Stimulated activated CD4-positive, alpha-beta T cell treated with anti-CD3 and anti-CD28 coated beads, Interleukin-2, amount 100 ng/mL, for 48 hours (primary cell): ENCODE results near the gene SYNPO2L.

Source experiments
- DNase-seq, 2 donors: peaks; one replicate each; pipeline ENCODE4 v3.0.0-alpha.2; 2020

The SYNPO2L gene

DNA sequence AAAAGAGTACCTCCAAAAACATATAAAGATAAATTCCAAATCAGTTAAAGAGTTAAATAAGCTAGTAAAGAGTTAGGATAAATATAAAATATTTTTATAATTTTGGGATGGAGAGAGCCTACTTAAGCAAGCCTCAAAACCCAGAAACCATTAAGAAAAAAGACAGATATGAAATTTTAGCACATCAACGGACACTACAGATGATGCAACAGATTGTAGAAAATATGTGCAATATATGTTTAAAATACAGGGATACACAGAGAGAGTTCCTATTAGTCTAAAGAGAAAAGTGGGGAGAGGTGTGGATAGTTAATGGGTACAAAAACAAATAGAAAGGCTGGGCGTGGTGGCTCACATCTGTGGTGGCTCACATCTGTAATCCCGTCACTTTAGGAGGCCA is 41.1 kb downstream of the SYNPO2L start:
- DNase-seq = no peak

DNA sequence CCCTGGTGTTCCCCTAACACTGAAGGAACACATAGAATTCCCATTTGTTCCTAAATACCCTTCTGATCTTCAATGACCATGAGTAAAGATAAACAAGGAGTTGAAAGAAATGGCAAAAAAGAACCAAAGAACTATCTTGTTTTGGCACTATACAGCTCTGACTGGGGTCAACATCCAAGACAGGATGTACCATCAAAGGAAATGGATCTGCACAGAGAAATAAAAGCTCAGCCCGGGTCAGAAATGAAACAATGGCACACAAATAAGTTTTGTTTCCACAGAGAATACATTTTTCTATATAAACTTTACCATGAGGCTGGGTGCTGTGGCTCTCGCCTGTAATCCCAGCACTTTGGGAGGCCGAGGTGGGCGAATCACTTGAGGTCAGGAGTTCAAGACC is 46.7 kb downstream of the SYNPO2L start:
- DNase-seq = no peak

DNA sequence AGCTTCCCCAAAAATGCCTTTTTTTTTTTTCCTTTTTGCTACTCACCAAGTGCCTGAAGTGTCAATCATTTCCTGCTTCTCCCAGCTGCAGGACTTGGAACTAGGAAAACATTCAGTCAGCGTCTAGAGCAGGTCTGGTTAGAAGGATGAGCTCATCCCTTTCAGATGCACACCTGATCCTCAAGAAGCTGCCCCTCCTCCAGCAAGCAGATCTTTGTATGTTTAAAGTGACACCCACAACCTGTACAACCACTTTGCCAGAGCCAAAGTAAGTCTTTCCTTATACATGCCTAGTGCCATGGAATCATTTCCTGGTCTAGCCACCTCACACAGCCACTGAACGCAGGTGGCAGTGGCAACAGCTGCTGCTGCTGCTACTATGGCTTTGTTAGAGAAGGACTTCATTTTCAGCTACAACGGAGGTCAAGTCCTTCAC is 54.3 kb downstream of the SYNPO2L start:
- no peak for DNase-seq

DNA sequence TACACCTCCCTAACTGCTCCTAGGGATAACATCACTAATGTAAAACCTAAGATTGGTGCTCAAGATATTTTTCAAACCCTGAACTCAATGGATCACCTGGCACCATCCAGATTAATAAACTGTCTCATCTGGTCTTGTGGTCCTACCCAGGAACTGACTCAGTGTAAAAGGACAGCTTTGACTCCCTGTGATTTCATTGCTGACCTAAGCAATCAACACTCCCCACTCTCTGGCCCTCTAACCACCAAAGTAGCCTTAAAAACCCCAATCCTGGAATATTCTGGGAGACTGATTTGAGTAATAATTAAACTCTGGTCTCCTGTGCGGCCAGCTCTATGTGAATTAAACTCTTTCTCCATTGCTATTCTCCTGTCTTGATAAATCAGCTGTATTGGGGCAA is 58.5 kb downstream of the SYNPO2L start:
- DNase-seq = no peak
